ENCODE results near the gene CNNM3.
"Not testable (repeated sequence)": the region's sequence is repeated elsewhere in the genome, so short reads cannot be mapped to it uniquely, and the experiment has no call there.

DNA sequence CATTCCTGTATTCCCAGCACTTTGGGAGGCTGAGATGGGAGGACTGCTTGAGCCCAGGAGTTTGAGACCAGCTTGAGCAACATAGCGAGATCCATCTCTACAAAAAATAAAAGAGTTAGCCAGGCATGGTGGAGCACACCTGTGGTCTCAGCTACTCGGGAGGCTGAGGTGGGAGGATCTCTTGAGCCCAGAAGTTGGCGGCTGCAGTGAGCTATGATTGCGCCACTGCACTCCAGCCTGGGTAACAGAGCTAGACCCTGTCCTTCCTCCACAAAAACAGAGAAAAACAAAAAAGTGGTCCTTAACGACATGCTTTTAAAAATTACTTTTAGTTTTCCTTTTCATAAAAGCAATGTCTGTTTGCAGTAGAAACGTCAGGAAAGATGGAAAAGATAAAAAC, 19.6 kb upstream of the CNNM3 start:
- not testable (repeated sequence) for TF ChIP-seq CTCF, POLR2A (IDR thresholded peaks at IDR 0.05)
